Type B pancreatic cell (in vitro differentiated cells): ENCODE results near the gene BTD. TPM values are rescaled to one million over a fixed set of nuclear protein-coding genes. Genes with fewer than 3 reads are reported as not detected.
"Not testable (repeated sequence)": the region's sequence is repeated elsewhere in the genome, so short reads cannot be mapped to it uniquely, and the experiment has no call there.

ENCODE experiments used
- DNase-seq: peaks from one replicate; pipeline ENCODE4 v3.0.0; 2021; ENCODE audit warnings: mixed read lengths; ENCODE audit not compliant: unreplicated experiment; ENCODE audit errors: extremely low spot score
- H3K27ac Mint-ChIP-seq: 2 replicates; pipeline ENCODE4 v1.8.0; 2021; ENCODE audit warnings: mild to moderate bottlenecking, mixed read lengths
- H3K27me3 Mint-ChIP-seq: 2 replicates; pipeline ENCODE4 v1.8.0; 2021; ENCODE audit warnings: mixed read lengths
- H3K36me3 Mint-ChIP-seq: 2 replicates; pipeline ENCODE4 v1.8.0; 2021; ENCODE audit warnings: mixed read lengths
- H3K4me1 Mint-ChIP-seq: one replicate; pipeline ENCODE4 v1.8.0; 2021; ENCODE audit warnings: mixed read lengths; ENCODE audit not compliant: unreplicated experiment
- H3K4me3 Mint-ChIP-seq: 2 replicates; pipeline ENCODE4 v1.8.0; 2021; ENCODE audit warnings: mild to moderate bottlenecking, mixed read lengths
- H3K9me3 Mint-ChIP-seq: 2 replicates; pipeline ENCODE4 v1.8.0; 2021; ENCODE audit warnings: mixed read lengths
- CTCF ChIP-seq: fragments of 200-600 bp; sonication (generic); conservative IDR thresholded peaks from 2 replicates; pipeline ENCODE4 v1.5.0; 2021; ENCODE audit warnings: antibody characterized with exemption, mild to moderate bottlenecking
- total RNA-seq: library from RNA; stranded (reverse); gene quantifications from 2 replicates; pipeline ENCODE4 v1.2.1, GENCODE V29; 2021; ENCODE audit warnings: low replicate concordance

BTD gene
- total RNA-seq, 1 donor from 2014 or later: 12.2 TPM

DNA sequence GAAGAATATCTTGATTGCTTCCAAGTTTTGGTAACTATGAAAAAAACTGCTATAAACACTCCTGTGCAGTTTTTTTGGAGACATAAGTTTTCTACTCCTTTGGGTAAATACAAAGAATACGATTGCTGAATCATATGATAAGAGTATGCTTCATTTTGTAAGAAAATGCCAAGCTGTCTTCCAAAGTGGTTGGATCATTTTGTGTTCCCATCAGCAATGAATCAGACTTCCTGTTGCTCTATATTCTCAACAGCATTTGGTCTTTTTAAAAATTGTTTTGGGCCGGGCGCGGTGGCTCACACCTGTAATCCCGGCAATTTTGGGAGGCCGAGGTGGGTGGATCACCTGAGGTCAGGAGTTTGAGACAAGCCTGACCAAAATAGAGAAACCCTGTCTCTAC, 14.5 kb downstream of the BTD start:
- TF ChIP-seq CTCF: no peak
- Mint-ChIP-seq H3K4me3 (no peak overlapping the region), H3K9me3 (peaks cover 13% of the 10 kb centered on the region), H3K27me3 (no peaks in the 10 kb centered on the region), H3K27ac (no peak overlapping the region), H3K36me3 (peaks cover 6% of the 10 kb centered on the region), H3K4me1 (no peaks in the 10 kb centered on the region)
- no peak for DNase-seq

- not testable (repeated sequence) for DNase-seq, H3K4me3 Mint-ChIP-seq, H3K36me3 Mint-ChIP-seq, H3K27me3 Mint-ChIP-seq, H3K4me1 Mint-ChIP-seq, H3K27ac Mint-ChIP-seq
- peaks cover 20% of the 10 kb centered on the region for H3K9me3 Mint-ChIP-seq
Observed at GRCh38 chr3:15619659-15620464, 18.3 kb downstream of the BTD start.

DNA sequence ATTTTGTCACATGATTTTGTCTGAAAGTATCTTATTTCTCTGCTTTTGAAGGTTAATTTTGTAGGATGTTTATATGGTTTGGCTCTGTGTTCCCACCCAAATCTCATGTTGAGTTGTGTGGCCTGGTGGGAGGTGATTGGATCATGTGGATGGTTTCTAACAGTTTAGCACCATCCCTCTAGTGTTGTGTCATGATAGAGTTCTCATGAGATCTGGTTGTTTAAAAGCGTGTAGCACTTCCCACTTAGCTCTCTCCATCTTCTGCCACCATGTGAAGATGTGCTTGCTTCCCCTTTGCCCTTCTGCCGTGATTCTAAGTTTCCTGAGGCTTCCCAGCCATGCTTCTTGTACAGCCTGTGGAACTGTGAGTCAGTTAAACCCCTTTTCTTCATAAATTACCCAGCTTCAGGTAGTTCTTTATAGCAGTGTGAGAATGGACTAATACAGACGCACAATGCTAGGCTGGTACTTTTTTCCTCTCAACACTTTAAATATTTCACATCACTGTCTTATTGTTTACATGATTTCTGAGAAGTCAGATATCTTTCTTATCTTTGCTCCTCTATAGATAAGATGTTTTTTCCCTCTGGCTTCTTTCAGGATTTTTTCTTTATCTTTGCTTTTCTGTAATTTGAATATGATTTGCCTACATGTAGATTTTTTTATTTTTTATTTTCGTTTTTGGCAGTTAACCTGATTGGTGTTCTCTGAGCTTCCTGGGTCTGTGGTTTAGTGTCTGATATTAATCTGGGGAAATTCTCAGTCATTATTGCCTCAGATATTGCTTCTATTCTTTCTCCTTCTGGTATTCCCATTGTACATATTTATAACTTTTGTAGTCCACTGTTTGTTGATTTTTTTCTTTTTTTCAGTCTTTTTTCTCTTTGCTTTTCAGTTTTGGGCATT, 22.2 kb downstream of the BTD start:
- no peaks in the 10 kb centered on the region for H3K4me1 Mint-ChIP-seq
- H3K27ac Mint-ChIP-seq: no peak overlapping the region
- H3K4me3 Mint-ChIP-seq: no peak overlapping the region
- TF ChIP-seq CTCF: no peak
- peaks cover 20% of the 10 kb centered on the region for H3K9me3 Mint-ChIP-seq
- H3K36me3 Mint-ChIP-seq: peaks cover 6% of the 10 kb centered on the region
- no peak for DNase-seq
- H3K27me3 Mint-ChIP-seq: no peaks in the 10 kb centered on the region

- no peak overlapping the region for H3K4me3 Mint-ChIP-seq
Observed at GRCh38 chr3:15628967-15629366, 27.4 kb downstream of the BTD start.

DNA sequence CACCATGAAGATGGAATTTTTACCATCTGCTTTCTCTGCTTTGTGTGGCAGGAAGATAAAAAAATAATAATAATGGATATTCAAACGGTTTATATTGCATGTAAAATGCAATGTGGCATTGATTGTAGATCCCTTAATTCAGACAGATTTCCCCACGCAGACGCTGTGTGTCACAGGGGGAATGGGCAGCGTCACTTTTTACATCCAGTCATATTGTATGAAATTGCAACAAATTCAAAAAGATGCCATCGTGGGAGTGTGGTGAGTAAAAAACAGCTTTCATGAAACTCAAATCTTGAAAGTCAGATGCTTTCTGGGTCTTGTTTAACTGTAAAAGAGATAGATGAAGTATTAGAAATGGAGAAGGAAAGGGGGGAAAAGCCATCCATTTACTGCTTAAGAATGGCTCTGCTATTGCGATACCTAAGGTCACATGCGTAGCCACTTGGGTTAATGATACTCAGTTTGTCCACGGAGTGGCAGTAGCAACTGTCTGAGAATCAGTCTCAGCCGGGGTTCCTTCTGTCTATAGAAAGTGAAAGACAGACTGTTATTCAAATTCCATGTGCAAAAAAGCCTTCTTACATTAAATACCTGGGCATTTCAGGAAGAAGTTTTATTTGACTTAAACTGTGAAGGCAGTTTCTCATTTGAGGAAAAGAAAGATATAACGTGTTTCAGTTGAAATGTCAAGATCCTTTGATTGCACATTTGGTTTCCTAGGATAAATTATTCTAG, 28.5 kb downstream of the BTD start:
- no peak overlapping the region for H3K27ac Mint-ChIP-seq
- H3K4me1 Mint-ChIP-seq: peaks cover 45% of the 10 kb centered on the region
- no peaks in the 10 kb centered on the region for H3K27me3 Mint-ChIP-seq
- no peak for DNase-seq
- no peaks in the 10 kb centered on the region for H3K9me3 Mint-ChIP-seq
- TF ChIP-seq CTCF: peak; percentile 82
- peak overlapping the region; percentile 61 for H3K4me3 Mint-ChIP-seq
- H3K36me3 Mint-ChIP-seq: no peaks in the 10 kb centered on the region

More at GRCh38 chr3:15628967-15629366, 27.4 kb downstream of the BTD start:
- TF ChIP-seq CTCF: no peak
- H3K27ac Mint-ChIP-seq: no peak overlapping the region
- no peak for DNase-seq
- no peaks in the 10 kb centered on the region for H3K36me3 Mint-ChIP-seq
- no peaks in the 10 kb centered on the region for H3K27me3 Mint-ChIP-seq
- no peaks in the 10 kb centered on the region for H3K9me3 Mint-ChIP-seq
- peaks cover 34% of the 10 kb centered on the region for H3K4me1 Mint-ChIP-seq
